Gastroesophageal sphincter (tissue), 3 donors: Measurements from ENCODE around the gene NRP2.
A peak's percentile ranks its signal among the peaks of the same experiment; 100 is the strongest.

Source experiments
- EP300 ChIP-seq: sonication (generic); formaldehyde crosslinking; IDR thresholded peaks from one replicate; pipeline ENCODE4 v1.6.1; 2017; ENCODE audit warnings: antibody characterized with exemption, mild to moderate bottlenecking
- POLR2A ChIP-seq, 2 donors: fragments of 450-650 bp; IDR thresholded peaks; one replicate each; pipeline ENCODE4 v1.6.1; 2017; ENCODE audit warnings: antibody characterized with exemption in 2 of 2, mild to moderate bottlenecking in 2 of 2, moderate library complexity in 1 of 2
- POLR2AphosphoS5 ChIP-seq: sonication (generic); formaldehyde crosslinking; IDR thresholded peaks from one replicate; pipeline ENCODE4 v1.6.1; 2017; ENCODE audit warnings: antibody characterized with exemption
- TF ChIP-seq, protein P1 (sequence below), 4 experiments: fragments of 200-600 bp in 2 of 4; fragments of 450-650 bp in 2 of 4; sonication (generic) in 1 of 4; IDR thresholded peaks; one replicate each; pipeline ENCODE4 v1.5.1; 2017 to 2019; ENCODE audit warnings: antibody characterized with exemption in 4 of 4, mild to moderate bottlenecking in 2 of 4, moderate library complexity in 2 of 4

DNA sequence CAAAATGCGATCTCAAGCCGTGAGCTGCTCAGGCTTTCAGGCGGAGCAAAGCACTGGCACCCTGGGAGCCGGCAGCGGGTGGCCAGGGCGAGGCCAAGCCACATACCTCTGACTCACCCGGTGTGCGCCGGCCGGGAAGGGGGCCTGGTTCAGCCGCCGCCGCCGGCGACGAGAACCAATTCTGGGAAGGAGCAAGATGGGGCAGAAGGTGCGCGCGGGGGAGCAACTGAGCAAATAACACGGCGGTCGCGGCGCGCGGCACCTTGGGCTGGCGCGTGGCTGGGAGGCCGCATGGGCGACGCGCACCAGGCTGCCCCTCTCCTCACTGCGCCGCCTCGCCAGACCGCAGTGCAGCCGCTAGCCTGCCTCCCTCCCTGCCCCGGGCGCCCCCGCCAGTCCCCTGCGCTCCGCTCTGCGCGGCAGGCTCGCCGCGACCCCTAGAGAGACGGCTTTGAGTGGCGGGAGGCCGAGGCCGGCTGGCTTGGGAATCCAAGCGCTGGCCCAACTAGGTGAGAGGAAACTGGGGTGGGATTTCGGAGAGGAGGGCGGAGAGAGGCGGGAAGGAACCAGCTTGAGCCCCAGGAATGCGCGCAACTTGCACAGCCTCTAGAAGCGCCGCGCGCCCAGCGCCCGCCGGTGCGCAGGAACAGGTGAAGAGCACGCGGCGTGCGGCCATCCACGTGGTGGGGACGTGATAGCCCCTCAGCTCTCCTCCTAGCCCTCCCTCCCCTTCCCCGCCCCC, 3.2 kb downstream of the NRP2 start:
- TF ChIP-seq, protein P1, sequence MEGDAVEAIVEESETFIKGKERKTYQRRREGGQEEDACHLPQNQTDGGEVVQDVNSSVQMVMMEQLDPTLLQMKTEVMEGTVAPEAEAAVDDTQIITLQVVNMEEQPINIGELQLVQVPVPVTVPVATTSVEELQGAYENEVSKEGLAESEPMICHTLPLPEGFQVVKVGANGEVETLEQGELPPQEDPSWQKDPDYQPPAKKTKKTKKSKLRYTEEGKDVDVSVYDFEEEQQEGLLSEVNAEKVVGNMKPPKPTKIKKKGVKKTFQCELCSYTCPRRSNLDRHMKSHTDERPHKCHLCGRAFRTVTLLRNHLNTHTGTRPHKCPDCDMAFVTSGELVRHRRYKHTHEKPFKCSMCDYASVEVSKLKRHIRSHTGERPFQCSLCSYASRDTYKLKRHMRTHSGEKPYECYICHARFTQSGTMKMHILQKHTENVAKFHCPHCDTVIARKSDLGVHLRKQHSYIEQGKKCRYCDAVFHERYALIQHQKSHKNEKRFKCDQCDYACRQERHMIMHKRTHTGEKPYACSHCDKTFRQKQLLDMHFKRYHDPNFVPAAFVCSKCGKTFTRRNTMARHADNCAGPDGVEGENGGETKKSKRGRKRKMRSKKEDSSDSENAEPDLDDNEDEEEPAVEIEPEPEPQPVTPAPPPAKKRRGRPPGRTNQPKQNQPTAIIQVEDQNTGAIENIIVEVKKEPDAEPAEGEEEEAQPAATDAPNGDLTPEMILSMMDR (IDR thresholded peaks at IDR 0.05): peak in 1 of 4 experiments; percentile 4
- TF ChIP-seq POLR2A (IDR thresholded peaks at IDR 0.05) (peak in 1 of 2 donors; percentile 44), EP300 (no peak), POLR2AphosphoS5 (peak; percentile 57)
